ENCODE results near the gene PSMA7. TPM values are rescaled to one million over a fixed set of nuclear protein-coding genes. Genes with fewer than 3 reads are reported as not detected.

Gene PSMA7
- total RNA-seq, 1 donor from 2014 or later, result 318 TPM

- Mint-ChIP-seq H3K9me3 (no peaks in the 10 kb centered on the region), H3K4me1 (peaks cover 18% of the 10 kb centered on the region), H3K36me3 (ENCODE audit: low read depth) (no peaks in the 10 kb centered on the region), H3K27me3 (ENCODE audit: low read depth) (no peaks in the 10 kb centered on the region), H3K27ac (ENCODE audit: unreplicated experiment) (no peak overlapping the region), H3K4me3 (peak overlapping the region; percentile 72)
- DNase-seq (ENCODE audit: low read depth, low spot score), result no peak
- TF ChIP-seq CTCF (conservative IDR thresholded peaks at IDR 0.05), result no peak
Observed at GRCh38 chr20:62186887-62187866, 44.0 kb upstream of the PSMA7 start.

GRCh38 chr20:62186096-62186426, 42.9 kb upstream of the PSMA7 start:
- Mint-ChIP-seq H3K27ac (ENCODE audit: unreplicated experiment) (no peak overlapping the region), H3K9me3 (no peaks in the 10 kb centered on the region), H3K27me3 (ENCODE audit: low read depth) (no peaks in the 10 kb centered on the region), H3K36me3 (ENCODE audit: low read depth) (peaks cover 3% of the 10 kb centered on the region), H3K4me3 (no peak overlapping the region), H3K4me1 (peaks cover 25% of the 10 kb centered on the region)
- DNase-seq (ENCODE audit: low read depth, low spot score), result no peak
- TF ChIP-seq CTCF (conservative IDR thresholded peaks at IDR 0.05), result no peak

GRCh38 chr20:62183426-62184142, 40.4 kb upstream of the PSMA7 start:
- Mint-ChIP-seq H3K27ac (ENCODE audit: unreplicated experiment) (peak overlapping the region; percentile 86), H3K4me3 (peak overlapping the region; percentile 94), H3K9me3 (no peaks in the 10 kb centered on the region), H3K36me3 (ENCODE audit: low read depth) (peaks cover 6% of the 10 kb centered on the region), H3K4me1 (peaks cover 25% of the 10 kb centered on the region), H3K27me3 (ENCODE audit: low read depth) (no peaks in the 10 kb centered on the region)
- no peak for DNase-seq (ENCODE audit: low read depth, low spot score)
- no peak for TF ChIP-seq CTCF (conservative IDR thresholded peaks at IDR 0.05)

- Mint-ChIP-seq H3K36me3 (ENCODE audit: low read depth) (peaks cover 6% of the 10 kb centered on the region), H3K27ac (ENCODE audit: unreplicated experiment) (peak within 1 kb of the TSS; percentile 94), H3K4me3 (peak within 1 kb of the TSS; percentile 94), H3K4me1 (peaks cover 25% of the 10 kb centered on the region), H3K9me3 (no peaks in the 10 kb centered on the region), H3K27me3 (ENCODE audit: low read depth) (no peaks in the 10 kb centered on the region)
- no peak for TF ChIP-seq CTCF (conservative IDR thresholded peaks at IDR 0.05)
- peak; percentile 86 for DNase-seq (ENCODE audit: low read depth, low spot score)
Observed at GRCh38 chr20:62182469-62183425, 39.6 kb upstream of the PSMA7 start, which contains the start of gene MTG2. Gene MTG2 (plus strand): TSS chr20:62183028. CDS start chr20:62193421, 10,393 bp downstream.

GRCh38 chr20:62181808-62182207, 38.6 kb upstream of the PSMA7 start:
- peaks cover 22% of the 10 kb centered on the region for H3K4me1 Mint-ChIP-seq
- peak overlapping the region; percentile 94 for H3K4me3 Mint-ChIP-seq
- peaks cover 6% of the 10 kb centered on the region for H3K36me3 Mint-ChIP-seq (ENCODE audit: low read depth)
- H3K9me3 Mint-ChIP-seq, result no peaks in the 10 kb centered on the region
- no peak overlapping the region for H3K27ac Mint-ChIP-seq (ENCODE audit: unreplicated experiment)
- no peak for TF ChIP-seq CTCF (conservative IDR thresholded peaks at IDR 0.05)
- H3K27me3 Mint-ChIP-seq (ENCODE audit: low read depth), result no peaks in the 10 kb centered on the region
- DNase-seq (ENCODE audit: low read depth, low spot score), result no peak
